PFSK-1 (cell line): ENCODE results near the gene DNM3.

Source experiments
- FOXP2 ChIP-seq: optimal IDR thresholded peaks from 2 replicates; pipeline ENCODE3; 2011; ENCODE audit warnings: borderline replicate concordance, control low read depth, inconsistent platforms; ENCODE audit not compliant: insufficient read depth; ENCODE audit errors: extremely low read length, extremely low read depth
- POLR2AphosphoS5 ChIP-seq: IDR thresholded peaks from 2 replicates; pipeline ENCODE4 v1.6.1; 2012; ENCODE audit warnings: low read depth, mild to moderate bottlenecking, control low read depth, low read length, moderate library complexity

DNA sequence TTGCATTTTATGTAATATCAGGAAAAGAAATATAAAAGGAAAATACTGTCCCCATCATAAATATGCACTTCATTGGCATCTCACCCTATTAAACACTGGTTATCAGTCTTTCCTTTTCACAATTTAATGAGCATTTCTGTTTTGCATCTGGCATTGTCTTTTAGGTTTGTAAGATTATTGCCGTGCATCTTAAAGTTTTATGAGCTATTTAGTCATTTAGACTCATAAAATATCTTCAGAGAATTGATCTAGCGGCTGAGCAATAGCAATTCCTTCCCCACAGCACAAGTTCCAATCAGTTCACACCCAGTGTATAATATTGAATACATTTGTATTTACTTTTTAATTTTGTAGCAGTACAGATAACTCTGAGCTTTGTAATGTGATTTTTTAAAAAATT is 466.8 kb downstream of the DNM3 start:
- TF ChIP-seq POLR2AphosphoS5 (no peak), FOXP2 (no peak)
